Measurements from ENCODE around the gene BRIP1. TPM values are rescaled to one million over a fixed set of nuclear protein-coding genes. Genes with fewer than 3 reads are reported as not detected.
A peak's percentile ranks its signal among the peaks of the same experiment; 100 is the strongest.

The BRIP1 gene
- total and polyA plus RNA-seq, 10 of the 15 experiments (the other 5 are each of a cell fraction or from before 2014, with no cell fraction given), result 4.0 to 24.2 (median 12.8) TPM

DNA sequence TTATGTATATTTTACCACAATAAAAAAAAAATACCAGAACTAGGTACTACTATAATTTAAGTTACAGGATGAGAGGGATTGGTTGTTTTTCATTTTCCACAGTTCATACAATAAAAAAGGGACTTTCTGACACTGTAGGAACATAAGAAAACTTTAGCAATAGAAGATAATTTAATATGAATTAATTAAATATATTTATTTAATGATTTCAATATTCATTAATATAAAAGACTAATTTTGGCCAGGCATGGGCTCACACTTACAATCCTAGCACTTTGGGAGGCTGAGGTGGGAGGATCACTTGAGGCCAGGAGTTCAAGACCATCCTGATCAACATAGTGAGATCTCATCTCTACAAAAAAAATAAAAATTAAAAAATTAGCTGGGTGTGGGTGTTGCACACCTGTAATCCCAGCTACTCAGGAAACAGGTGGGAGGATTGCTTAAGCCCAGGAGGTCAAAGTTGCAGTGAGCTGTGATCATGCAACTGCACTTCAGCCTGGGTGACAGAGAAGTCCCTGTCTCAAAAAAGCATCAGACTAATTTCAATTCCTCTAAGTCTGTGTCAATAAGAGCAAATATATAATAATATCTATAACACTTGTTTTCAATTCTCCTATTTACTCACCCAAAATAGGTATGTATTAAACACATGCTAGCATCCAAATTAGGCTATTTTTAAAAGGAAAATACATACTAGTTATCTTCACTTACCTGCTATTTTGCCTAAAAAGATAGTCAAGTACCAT is 79.6 kb downstream of the BRIP1 start:
- ChIA-PET SMC1A (ENCODE audit: uncharacterized antibody, unreplicated experiment) (interaction anchor here (0.5 to 2.9 kb wide), 10 partner anchors 8 to 129 kb away, joined by 3 to 7 read pairs (median 4); no protein-coding TSS in a partner anchor), RAD21 (ENCODE audit: unreplicated experiment) (interaction anchor here (0.6 to 1.8 kb wide), 6 partner anchors 17 to 80 kb away, joined by 3 to 9 read pairs (median 4); partner anchors contain the start of gene BRIP1), POLR2A (no interaction called here), CTCF (interaction anchor here (1.6 to 2.2 kb wide), 2 partner anchors 9 to 22 kb away, joined by 3 to 5 read pairs; no protein-coding TSS in a partner anchor)
- ATAC-seq (peak; percentile 75), DNase-seq (ENCODE audit: low read depth, low spot score) (peak; percentile 35), FAIRE-seq (peak; percentile 92)
- no peak overlapping the region for H3K9ac ChIP-seq (ENCODE audit: control insufficient read depth, insufficient read depth, low read length)
- H4K20me1 ChIP-seq (ENCODE audit: control insufficient read depth, insufficient read depth), result no peaks in the 10 kb centered on the region
- peaks cover 12% of the 10 kb centered on the region for H3K4me1 ChIP-seq (ENCODE audit: control insufficient read depth, insufficient read depth, low read length)
- 0 out of 2 replicates have a peak overlapping the region, but pooled peaks have one; percentile 11 for H2AFZ ChIP-seq (ENCODE audit: control insufficient read depth, low read depth, low read length)
- no peaks in the 10 kb centered on the region for H3K36me3 ChIP-seq (ENCODE audit: control insufficient read depth in 2 of 2, insufficient read depth in 2 of 2, low read length in 1 of 2)
- in situ Hi-C loops (cut with MboI), result no loop called here
- H3K4me2 ChIP-seq (ENCODE audit: control insufficient read depth, insufficient read depth), result peak overlapping the region; percentile 70
- H3K9me3 ChIP-seq (replicated peaks; ENCODE audit: control insufficient read depth, insufficient read depth, low read length), result no peaks in the 10 kb centered on the region
- intact Hi-C loops (cut with micrococcal nuclease; ENCODE audit: unreplicated experiment), result no loop called here
- no peaks in the 10 kb centered on the region for H3K79me2 ChIP-seq (ENCODE audit: control insufficient read depth, insufficient read depth, low read length)
- H3K27me3 ChIP-seq (replicated peaks in 1 of 2; ENCODE audit: control insufficient read depth in 2 of 2, insufficient read depth in 2 of 2, low read length in 1 of 2), result no peaks in the 10 kb centered on the region
- H3K27ac ChIP-seq (ENCODE audit: control insufficient read depth, insufficient read depth), result peak overlapping the region; percentile 49
- no TSS peak for BruUV-seq (replicated peaks)
- no peak overlapping the region for H3K4me3 ChIP-seq
- TF ChIP-seq, protein P1, sequence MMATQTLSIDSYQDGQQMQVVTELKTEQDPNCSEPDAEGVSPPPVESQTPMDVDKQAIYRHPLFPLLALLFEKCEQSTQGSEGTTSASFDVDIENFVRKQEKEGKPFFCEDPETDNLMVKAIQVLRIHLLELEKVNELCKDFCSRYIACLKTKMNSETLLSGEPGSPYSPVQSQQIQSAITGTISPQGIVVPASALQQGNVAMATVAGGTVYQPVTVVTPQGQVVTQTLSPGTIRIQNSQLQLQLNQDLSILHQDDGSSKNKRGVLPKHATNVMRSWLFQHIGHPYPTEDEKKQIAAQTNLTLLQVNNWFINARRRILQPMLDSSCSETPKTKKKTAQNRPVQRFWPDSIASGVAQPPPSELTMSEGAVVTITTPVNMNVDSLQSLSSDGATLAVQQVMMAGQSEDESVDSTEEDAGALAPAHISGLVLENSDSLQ (IDR thresholded peaks at IDR 0.05), result no peak
- TF ChIP-seq FOS (IDR thresholded peaks at IDR 0.05; ENCODE audit: borderline replicate concordance, extremely low read depth, insufficient read length) (no peak), CHD2 (IDR thresholded peaks at IDR 0.05; ENCODE audit: borderline replicate concordance, low read depth, low read length) (no peak), KAT2A (conservative IDR thresholded peaks at IDR 0.05; ENCODE audit: control insufficient read depth, low read depth, low read length) (no peak), MEF2B (IDR thresholded peaks at IDR 0.05; ENCODE audit: partially characterized antibody, poor library complexity, severe bottlenecking) (peak; percentile 92), WRNIP1 (IDR thresholded peaks at IDR 0.05; ENCODE audit: borderline replicate concordance, low read depth, low read length) (no peak), ZSCAN29 (IDR thresholded peaks at IDR 0.05) (no peak), TCF3 (IDR thresholded peaks at IDR 0.05; ENCODE audit: borderline replicate concordance, insufficient read depth, low read depth, low read length) (peak; percentile 75; the same call in 1 of the 2 replicates), RCOR1 (conservative IDR thresholded peaks at IDR 0.05; ENCODE audit: low read depth, low read length) (no peak), ZNF274 (IDR thresholded peaks at IDR 0.05; ENCODE audit: insufficient read depth, insufficient read length) (no peak), ZNF384 (IDR thresholded peaks at IDR 0.05; ENCODE audit: borderline replicate concordance, low read depth, low read length) (no peak), KLF5 (IDR thresholded peaks at IDR 0.05; ENCODE audit: partially characterized antibody) (no peak)
- TF ChIP-seq, protein P2, sequence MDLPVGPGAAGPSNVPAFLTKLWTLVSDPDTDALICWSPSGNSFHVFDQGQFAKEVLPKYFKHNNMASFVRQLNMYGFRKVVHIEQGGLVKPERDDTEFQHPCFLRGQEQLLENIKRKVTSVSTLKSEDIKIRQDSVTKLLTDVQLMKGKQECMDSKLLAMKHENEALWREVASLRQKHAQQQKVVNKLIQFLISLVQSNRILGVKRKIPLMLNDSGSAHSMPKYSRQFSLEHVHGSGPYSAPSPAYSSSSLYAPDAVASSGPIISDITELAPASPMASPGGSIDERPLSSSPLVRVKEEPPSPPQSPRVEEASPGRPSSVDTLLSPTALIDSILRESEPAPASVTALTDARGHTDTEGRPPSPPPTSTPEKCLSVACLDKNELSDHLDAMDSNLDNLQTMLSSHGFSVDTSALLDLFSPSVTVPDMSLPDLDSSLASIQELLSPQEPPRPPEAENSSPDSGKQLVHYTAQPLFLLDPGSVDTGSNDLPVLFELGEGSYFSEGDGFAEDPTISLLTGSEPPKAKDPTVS (IDR thresholded peaks at IDR 0.05; ENCODE audit: low read depth, low read length), result no peak
- TF ChIP-seq, protein P3, sequence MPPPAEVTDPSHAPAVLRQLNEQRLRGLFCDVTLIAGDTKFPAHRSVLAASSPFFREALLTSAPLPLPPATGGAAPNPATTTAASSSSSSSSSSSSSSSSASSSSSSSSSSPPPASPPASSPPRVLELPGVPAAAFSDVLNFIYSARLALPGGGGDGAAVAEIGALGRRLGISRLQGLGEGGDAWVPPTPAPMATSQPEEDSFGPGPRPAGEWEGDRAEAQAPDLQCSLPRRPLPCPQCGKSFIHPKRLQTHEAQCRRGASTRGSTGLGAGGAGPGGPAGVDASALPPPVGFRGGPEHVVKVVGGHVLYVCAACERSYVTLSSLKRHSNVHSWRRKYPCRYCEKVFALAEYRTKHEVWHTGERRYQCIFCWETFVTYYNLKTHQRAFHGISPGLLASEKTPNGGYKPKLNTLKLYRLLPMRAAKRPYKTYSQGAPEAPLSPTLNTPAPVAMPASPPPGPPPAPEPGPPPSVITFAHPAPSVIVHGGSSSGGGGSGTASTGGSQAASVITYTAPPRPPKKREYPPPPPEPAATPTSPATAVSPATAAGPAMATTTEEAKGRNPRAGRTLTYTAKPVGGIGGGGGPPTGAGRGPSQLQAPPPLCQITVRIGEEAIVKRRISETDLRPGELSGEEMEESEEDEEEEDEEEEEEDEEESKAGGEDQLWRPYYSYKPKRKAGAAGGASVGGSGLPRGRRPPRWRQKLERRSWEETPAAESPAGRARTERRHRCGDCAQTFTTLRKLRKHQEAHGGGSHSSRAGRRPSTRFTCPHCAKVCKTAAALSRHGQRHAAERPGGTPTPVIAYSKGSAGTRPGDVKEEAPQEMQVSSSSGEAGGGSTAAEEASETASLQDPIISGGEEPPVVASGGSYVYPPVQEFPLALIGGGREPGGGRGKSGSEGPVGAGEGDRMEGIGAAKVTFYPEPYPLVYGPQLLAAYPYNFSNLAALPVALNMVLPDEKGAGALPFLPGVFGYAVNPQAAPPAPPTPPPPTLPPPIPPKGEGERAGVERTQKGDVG (CRISPR knock-in tag; IDR thresholded peaks at IDR 0.05), result no peak
